AG10803 (cell line): ENCODE measurements around the gene MSL3.

ENCODE experiments used
- DNase-seq: peaks from one replicate; pipeline ENCODE4 v3.0.0; 2010; ENCODE audit warnings: low read depth
- H3K4me3 ChIP-seq: 2 replicates; pipeline ENCODE4 v1.5.1; 2011; ENCODE audit warnings: mild to moderate bottlenecking, low read length, control low read depth
- TF ChIP-seq, protein P1 (sequence below): conservative IDR thresholded peaks from 2 replicates; pipeline ENCODE4 v1.5.1; 2011; ENCODE audit warnings: mild to moderate bottlenecking, low read length, control low read depth, inconsistent platforms

Gene MSL3

DNA sequence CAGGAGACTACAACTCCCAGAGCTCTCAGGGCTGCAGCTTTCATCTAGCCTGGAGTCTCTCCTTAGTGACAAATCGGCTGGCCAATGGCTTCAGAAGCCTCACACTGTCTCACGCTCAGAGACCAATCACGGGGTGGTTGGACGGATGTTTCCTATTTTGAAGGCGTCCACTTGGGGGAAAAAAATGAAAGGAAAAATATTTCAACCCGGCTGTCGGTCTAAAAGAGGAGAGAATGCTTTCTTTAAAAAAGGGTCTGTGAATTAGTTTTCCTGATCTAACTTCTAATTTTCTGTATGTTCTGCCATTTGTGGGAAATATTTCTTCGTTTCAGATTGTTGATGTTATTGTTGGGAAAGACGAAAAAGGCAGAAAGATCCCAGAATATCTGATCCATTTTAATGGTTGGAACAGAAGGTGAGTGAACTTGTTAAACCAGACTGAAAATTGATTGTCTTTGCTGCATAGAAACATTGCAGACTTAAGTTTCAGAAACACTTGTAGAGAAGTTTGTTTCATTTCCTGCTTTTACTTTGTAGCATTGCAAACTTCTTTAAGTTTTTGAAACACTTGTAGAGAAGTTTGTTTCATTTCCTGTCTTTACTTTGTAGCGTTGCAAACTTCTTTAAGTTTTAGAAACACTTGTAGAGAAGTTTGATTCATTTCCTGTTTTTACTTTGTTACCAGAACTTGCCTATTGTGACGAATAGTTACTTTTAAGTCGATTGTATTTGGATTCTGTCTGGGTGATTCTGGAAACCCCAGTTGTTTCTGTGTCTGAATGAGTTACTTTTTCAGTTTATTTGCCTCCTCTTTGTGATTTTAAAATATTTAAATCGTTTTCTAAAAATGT is 1.6 kb downstream of the MSL3 start:
- H3K4me3 ChIP-seq = peak overlapping the region; percentile 82
- TF ChIP-seq, protein P1, sequence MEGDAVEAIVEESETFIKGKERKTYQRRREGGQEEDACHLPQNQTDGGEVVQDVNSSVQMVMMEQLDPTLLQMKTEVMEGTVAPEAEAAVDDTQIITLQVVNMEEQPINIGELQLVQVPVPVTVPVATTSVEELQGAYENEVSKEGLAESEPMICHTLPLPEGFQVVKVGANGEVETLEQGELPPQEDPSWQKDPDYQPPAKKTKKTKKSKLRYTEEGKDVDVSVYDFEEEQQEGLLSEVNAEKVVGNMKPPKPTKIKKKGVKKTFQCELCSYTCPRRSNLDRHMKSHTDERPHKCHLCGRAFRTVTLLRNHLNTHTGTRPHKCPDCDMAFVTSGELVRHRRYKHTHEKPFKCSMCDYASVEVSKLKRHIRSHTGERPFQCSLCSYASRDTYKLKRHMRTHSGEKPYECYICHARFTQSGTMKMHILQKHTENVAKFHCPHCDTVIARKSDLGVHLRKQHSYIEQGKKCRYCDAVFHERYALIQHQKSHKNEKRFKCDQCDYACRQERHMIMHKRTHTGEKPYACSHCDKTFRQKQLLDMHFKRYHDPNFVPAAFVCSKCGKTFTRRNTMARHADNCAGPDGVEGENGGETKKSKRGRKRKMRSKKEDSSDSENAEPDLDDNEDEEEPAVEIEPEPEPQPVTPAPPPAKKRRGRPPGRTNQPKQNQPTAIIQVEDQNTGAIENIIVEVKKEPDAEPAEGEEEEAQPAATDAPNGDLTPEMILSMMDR = no peak
- peak; percentile 92 for DNase-seq

DNA sequence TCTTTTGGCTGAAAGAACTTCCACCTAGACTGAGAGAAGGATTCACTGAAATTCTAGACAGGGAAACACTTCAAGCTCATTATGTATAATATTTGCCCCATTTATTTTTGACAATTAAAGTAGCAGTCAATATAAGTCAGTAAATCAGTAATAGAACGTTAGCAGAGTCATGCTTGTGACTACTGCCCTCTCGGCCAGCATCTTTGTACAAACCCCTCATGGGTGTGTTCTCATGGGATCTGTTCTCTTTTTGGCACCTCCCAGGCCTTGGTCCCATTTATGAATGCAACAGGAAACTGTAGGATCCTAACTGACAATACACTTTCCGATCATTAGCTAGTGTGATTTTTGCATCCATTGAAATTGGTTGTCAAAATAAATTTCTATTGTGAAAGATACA is 2.9 kb downstream of the MSL3 start:
- H3K4me3 ChIP-seq = no peak overlapping the region
- no peak for DNase-seq

DNA sequence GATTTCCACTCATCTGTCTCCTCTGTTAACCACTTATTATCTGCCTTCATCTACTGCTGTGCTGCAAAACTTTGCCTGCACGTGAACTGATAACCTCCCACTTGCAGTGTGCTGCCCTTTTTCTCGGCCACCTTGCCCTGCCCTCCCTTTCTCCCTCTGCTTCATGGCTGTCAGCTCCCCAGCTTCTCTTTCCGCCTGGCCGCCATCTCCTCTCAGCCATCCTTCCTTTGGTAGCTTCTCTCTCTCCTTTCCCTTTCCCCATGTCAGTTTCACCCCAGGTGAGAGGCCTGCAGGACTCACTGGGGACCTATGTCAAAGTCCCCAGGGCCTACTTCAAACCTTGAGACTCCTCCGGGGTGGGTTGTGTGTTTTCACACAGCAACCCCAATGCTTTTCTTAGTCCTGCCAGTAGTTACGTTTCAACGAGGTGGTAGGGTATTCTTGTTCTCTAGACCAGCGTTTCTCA is 6.6 kb downstream of the MSL3 start:
- TF ChIP-seq, protein P1 = no peak
- no peak for DNase-seq
- H3K4me3 ChIP-seq = no peak overlapping the region

More for the DNA sequence above, 2.9 kb downstream of the MSL3 start:
- TF ChIP-seq, protein P1 = no peak

DNA sequence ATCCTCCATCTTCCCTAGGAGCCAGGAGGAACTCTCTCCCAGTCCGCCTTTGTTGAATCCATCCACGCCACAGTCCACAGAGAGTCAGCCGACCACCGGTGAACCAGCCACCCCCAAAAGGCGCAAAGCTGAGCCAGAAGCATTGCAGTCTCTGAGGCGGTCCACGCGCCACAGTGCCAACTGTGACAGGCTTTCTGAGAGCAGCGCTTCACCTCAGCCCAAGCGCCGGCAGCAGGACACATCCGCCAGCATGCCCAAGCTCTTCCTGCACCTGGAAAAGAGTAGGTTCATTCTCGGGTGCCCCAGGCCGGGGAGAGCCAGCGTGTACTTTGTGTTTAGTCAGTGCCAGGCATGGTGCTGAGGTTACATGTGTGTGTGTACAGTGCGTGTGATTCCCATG is 7.4 kb downstream of the MSL3 start:
- no peak overlapping the region for H3K4me3 ChIP-seq
- TF ChIP-seq, protein P1 = no peak

DNA sequence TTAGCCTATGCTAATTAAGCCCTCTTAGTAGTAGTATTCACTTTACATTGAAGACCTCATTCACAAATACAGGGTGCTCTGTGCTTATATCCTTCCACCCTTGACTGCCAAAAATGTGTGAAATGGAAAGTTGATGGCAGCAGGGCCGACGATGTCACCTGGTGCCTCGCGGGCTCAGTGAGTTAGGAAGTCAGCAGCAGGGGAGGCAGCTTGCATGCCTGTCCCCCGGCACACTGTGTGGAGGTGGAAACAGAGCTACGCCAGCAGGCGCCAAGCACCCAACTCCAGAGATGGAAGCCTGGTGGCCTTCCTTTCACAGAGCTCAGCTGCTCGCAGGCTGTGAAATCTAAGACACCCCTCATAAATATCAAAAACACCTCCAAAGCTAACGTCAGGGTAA is 8.4 kb downstream of the MSL3 start:
- DNase-seq = no peak
- TF ChIP-seq, protein P1 = no peak
- no peak overlapping the region for H3K4me3 ChIP-seq

More for the DNA sequence above, 7.4 kb downstream of the MSL3 start:
- no peak for DNase-seq

DNA sequence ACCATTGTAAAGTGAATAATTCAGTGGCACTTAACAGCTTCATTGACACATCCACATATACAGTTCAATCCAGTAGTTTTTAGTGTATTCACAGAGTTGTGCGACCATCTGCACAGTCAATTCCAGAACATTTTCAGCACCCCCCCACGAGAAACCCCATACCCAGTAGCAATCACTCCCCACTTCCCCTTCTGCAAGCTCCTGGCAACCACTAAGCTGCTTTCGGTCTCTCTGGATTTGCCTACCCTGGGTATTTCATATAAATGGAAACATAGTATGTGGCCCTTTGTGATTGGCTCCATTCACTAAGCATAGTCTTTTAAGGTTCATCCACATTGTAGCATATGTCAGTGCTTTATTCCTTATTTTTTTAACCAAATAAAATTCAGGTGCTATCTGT is 10.0 kb downstream of the MSL3 start:
- DNase-seq = no peak
- TF ChIP-seq, protein P1 = no peak
- no peak overlapping the region for H3K4me3 ChIP-seq

DNA sequence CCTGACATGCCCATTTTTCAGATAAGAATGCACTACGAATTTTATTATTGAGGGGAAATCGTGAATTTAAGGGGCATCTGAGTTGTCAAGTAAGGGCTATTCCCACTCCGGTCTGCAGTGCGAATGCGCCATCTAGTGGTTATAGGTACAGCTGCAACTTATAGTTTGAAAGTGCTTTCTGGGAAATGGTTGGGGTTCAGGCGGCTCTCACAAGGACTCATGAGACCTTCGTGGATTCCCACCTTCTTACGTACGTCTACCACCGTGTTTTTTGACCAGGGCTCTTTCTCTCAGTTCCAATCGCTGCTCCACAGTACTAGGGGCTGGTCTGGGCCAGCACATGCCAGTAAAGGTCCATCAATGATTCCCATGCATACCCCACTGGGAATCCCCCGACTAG is 12.3 kb downstream of the MSL3 start:
- H3K4me3 ChIP-seq = no peak overlapping the region
- TF ChIP-seq, protein P1 = peak; percentile 78
- DNase-seq = peak; percentile 55
